ENCODE data around the gene P2RX7.
A peak's percentile ranks its signal among the peaks of the same experiment; 100 is the strongest.
"Not testable (repeated sequence)": the region's sequence is repeated elsewhere in the genome, so short reads cannot be mapped to it uniquely, and the experiment has no call there.

The P2RX7 gene

DNA sequence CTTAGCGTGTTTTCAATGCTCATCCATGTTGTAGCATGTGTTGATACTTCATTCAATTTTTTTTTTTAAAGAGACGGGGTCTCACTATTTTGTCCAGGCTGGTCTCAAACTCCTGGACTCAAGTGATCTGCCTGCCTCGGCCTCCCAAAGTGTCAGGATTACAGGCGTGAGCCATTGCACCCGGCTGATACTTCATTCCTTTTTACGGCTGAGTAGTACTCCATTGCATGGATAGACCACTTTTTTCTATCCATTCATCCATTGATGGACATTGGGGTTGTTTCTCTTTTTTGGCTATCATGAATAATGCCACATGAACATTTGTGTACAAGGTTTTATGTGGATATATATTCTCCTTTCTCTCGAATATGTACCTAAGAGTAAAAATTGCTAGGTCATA, 1.2 kb downstream of the P2RX7 start:
- no peak for DNase-seq (ENCODE audit: extremely low read depth in 1 of 2, low read depth in 1 of 2)

DNA sequence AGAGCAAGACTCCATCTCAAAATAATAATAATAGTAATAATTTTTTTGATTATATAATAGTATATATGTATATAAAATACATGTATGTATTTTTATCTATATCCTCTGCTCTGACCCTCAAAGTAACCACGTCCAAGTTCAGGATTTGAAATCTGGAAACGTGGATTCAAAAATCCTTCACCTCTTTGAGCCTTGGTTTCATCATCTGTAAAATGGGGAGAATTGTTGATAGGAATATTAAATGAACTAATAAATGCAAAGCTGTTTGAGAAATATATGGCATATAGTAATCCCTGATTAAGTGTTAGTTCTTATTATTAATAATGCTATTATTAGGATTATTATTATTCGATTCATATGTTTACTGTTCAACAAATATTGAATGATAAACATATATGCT, 2.6 kb downstream of the P2RX7 start:
- no peak for DNase-seq (ENCODE audit: extremely low read depth in 1 of 2, low read depth in 1 of 2)

DNA sequence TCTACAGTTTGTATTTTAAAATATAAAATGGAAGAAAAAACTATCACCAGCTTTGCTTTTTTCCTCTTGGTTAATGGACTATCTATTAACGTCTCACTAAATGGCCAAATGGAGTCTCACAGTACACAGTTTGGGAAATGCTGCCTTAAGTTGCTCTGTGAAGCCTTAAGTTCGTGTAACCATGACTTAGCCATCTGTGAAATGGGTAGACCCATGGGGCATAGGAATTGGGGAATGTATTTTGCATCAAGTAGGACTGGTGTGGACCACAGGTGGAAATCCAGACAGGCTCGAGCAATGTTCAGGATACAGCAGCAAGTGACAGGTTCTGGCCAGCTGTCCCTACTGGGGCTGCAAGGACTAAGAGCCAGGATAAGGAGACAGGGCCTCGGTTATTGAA, 4.8 kb downstream of the P2RX7 start:
- no peak for DNase-seq (ENCODE audit: extremely low read depth in 1 of 2, low read depth in 1 of 2)

DNA sequence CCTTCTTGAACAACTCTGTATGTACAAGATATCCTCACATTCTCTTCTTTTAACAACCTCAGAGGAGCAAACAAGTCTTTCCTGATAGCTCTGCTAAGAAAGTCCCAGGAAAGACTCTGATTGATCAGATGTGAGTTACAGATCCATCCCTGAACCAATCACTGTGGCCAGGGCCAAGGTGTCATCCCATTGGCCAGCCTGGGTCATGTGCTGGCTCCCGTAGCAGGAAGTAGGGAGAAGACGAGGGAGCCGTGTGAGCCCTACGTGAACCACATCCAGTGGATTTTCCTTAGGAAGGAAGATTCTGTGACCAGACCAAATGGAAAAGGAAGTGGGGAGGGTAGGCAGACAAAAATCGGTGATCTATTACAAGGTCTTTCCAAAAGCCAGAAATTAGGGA, 5.6 kb downstream of the P2RX7 start:
- DNase-seq (ENCODE audit: extremely low read depth in 1 of 2, low read depth in 1 of 2): no peak

DNA sequence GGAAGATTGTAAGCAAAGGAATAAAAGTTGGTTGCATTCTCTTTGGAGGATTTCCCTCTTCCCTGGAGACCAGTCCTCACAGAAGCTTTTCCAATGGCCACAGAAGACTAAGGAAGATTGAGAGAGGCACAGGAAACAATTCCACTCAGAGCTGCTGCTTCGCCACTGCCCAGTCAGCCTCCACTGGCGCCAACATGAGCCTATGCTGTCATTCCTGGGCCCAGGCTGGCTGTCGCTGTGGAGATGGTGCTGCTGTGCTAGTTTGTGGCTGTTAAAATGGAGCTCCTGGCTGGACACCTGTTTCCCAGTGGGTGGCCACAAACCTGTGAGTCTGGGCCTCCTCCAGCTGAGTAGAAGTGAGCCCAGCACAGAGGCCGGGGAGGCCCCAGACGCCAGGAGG, 6.6 kb downstream of the P2RX7 start:
- no peak for DNase-seq (ENCODE audit: extremely low read depth in 1 of 2, low read depth in 1 of 2)

DNA sequence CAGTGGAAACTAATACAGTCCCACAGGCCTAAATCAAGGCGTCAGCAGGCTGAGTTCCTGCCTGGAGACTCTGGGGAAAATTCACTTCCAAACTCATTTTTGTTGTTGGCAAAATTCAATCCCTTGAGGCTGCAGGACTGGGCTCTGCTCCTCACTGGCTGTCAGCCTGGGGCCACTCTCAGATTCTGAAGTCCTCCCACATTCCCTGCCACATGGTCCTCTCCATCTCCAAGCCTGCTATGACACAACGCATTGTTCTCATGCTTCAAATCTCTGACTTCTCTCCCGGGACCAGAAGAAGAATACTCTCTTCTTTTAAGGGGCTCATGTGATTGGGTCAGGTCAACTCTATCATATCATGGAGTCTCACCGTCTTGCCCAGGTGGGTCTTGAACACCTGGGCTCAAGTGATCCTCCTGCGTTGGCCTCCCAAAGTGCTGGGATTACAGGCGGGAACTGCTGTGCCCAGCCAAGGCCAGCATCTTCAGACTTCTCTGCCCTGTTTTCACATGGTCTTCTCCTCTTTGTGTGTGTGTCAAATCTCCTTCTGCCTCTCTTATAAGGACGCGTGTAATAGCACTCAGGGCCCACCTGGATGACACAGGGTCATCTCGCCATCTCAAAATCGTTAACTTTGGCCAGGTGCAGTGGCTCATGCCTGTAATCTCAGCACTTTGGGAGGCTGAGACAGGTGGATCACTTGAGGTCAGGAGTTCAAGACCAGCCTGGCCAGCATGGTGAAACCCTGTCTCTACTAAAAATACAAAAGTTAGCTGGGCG, 9.7 kb downstream of the P2RX7 start:
- DNase-seq (ENCODE audit: extremely low read depth in 1 of 2, low read depth in 1 of 2): no peak

DNA sequence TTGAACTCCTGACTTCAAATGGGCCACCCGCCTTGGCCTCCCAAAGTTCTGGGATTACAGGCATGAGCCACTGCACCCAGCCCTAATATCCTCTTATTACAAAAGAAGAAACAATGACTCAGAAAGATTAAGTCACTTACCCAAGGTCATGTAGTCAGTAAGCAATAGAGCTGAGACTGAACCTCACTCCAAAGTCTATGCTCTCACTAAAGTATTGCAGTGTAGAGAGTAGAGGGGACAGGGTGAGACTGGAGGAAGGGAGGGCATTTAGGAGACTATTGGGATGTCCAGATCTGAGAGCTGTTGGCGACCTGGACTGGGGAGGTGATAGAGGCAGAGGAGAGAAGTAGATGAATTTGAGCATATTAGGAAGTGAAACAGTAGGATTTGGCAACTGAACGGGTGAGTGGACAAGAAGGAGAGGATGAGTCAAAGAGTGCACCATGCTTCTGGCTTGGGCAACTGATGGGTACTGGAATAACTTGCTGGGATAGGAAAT, 11.8 kb downstream of the P2RX7 start:
- DNase-seq (ENCODE audit: extremely low read depth in 1 of 2, low read depth in 1 of 2): no peak

DNA sequence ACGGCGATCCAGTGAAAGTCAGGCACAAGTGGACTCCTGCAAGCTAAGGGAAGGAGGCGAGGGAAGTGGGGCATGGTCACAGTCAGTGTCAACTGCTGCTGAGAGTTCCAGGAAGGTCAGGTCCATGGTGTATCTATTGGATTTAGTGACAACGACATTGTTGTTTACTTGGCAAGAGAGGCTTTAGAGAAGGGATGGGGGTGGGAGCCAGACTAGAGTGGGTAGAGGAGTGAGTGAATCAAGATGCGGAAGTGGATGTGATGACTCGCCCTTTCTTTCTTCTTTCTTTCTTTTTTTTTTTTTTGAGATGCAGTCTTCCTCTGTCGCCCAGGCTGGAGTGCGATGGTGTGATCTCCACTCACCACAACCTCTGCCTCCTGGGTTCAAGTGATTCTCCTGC, 12.5 kb downstream of the P2RX7 start:
- peak in 1 of 2 donors; percentile 28 for DNase-seq (ENCODE audit: extremely low read depth in 1 of 2, low read depth in 1 of 2)

DNA sequence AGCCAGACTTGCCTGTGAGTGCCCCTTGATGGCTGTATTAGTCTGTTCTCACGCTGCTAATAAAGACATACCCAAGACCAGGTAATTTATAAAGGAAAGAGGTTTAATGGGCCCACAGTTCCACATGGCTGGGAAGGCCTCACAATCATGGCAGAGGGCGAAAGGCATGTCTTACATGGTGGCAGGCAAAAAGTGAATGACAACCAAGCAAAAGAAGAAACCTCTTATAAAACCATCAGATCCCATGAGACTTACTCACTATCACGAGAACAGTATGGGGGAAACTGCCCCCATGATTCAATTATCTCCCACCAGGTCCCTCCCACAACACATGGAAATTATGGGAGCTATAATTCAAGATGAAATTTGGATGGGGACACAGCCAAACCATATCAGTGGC, 16.6 kb downstream of the P2RX7 start:
- not testable (repeated sequence) for DNase-seq (ENCODE audit: extremely low read depth in 1 of 2, low read depth in 1 of 2)

DNA sequence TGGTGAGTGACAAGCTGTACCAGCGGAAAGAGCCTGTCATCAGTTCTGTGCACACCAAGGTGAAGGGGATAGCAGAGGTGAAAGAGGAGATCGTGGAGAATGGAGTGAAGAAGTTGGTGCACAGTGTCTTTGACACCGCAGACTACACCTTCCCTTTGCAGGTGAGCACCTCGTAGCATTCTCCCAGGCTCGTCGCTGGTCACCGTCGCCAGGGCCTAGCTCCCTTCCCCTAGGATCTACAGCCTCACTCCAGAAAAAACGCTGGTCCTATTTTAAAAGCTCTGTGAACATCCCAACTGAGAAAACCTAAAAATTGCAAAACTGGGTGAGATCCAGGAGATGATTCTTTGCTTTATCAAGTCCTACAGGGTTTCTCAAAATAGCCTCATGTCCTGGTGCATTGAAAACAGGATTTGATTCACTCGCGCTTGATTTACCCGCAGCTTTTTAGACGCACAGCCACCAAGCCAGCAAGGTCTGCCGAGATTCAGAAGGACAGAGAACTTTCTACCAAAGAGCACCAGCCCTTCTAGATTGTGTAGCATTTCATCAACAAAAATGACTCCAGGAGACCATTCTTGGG, 22.2 kb downstream of the P2RX7 start:
- DNase-seq (ENCODE audit: extremely low read depth in 1 of 2, low read depth in 1 of 2): no peak

DNA sequence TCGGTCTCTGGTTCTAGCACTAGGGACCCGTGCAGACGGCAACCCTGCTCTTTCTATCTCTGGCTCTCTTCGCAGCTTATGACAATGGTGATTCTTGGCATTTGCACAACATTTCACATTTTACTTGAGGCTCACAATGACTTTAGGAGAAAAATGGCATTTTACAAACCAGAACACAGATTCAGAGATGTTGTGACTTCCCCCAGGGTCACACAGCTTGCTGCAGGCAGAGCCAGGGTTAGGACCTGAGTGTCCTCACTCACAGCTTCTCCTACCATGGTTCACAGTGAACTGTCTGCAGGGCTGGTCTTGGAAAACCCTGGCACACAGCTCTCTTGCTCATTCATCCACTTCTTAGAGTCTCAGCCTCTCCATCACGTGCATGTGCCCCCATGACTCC, 23.7 kb downstream of the P2RX7 start:
- no peak for DNase-seq (ENCODE audit: extremely low read depth in 1 of 2, low read depth in 1 of 2)

DNA sequence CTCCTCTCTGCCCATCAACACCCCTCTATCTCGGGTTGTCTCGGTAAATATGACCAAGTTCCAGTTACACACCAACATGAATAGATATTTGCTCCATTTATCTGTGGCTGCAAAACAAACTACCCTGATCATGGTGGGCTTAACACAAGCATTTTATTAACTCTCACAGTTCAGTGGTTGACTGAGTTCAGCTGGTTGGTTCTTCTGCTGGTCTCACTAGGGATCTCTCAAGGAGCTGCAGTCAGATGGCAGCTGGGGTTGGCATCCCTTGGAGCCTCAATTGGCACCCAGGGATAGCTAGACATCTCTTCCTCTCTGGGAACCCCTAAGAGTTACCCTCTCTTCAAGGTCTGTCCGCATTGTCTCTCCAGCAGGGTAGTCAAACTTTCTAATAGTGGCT, 25.4 kb downstream of the P2RX7 start:
- DNase-seq (ENCODE audit: extremely low read depth in 1 of 2, low read depth in 1 of 2): no peak

DNA sequence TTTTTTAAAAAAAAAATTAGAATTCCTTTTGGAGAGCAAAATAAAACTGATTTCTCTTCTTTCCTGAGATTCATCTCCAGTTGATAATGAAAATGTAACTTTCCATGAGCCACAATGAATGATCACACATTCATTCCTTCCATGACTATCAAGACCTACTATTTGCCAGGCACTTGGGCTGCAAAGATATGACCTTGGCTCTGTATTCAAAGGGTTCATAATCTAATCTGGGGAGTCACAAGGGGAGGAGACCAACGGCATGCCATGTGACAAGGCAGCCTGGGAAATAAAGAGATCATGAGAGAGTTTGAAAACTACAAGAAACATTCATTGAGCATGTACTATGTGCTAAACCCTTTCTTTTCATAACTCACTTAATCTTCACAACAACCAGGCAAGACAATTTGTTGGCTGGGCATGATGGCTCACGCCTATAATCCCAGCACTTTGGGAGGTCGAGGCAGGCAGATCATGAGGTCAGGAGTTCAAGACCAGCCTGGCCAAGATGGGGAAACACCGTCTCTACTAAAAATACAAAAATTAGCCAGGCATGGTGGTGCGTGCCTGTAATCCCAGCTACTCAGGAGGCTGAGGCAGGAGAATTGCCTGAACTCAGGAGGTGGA, 26.2 kb downstream of the P2RX7 start:
- DNase-seq (ENCODE audit: extremely low read depth in 1 of 2, low read depth in 1 of 2): not testable (repeated sequence)

DNA sequence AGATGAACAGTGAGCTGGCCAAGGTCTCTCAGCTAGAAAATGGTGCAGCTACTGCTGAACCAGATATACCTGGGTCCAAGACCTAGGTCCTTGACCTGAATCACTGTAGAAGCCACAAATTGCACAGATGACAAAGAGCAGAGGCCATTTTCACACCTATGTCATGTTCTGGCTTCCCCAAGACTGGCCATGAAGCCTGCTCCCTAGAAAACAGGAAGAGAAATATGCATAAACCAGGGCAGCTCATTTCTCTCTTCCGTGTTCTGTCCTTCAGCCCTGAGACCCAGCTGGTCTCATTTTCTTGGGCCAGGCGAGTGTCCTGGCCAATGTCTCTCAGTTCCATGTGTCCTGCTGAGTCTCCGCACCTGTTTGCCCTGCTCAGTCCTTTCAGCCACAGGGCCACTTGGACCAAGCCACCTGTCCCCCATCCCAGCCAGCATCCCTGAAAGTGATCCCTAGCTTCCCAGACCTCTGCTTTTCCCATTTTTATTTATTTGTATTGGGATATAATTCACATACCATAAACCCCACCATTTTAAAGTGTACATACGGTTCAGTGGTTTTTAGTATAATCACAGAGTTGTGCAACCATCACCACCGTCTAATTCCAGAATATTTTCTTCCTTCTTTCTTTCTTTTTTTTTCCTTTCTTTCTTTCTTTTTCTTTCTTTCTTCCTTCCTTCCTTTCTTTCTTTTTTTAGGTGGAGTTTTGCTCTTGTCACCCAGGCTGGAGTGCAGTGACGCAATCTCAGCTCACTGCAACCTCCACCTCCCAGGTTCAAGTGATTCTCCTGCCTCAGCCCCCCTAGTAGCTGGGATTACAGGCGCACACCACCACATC, 27.0 kb downstream of the P2RX7 start:
- DNase-seq (ENCODE audit: extremely low read depth in 1 of 2, low read depth in 1 of 2): no peak

DNA sequence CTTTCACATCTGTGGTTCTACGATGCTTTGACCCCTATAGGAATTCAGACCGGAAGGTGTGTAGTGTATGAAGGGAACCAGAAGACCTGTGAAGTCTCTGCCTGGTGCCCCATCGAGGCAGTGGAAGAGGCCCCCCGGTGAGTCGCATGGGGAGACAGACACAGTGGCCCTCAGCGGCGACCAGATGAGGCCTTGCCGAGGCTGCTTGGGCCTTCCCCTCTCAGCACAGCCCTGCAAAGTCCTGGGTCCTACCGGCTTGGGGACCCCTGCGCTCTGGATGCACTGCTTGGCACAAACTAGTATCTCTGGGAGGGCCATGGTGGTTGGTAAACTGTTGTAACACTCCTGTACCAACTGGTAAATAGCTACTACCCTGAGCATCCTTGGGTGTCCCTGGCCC, 29.7 kb downstream of the P2RX7 start:
- no peak for DNase-seq (ENCODE audit: extremely low read depth in 1 of 2, low read depth in 1 of 2)

DNA sequence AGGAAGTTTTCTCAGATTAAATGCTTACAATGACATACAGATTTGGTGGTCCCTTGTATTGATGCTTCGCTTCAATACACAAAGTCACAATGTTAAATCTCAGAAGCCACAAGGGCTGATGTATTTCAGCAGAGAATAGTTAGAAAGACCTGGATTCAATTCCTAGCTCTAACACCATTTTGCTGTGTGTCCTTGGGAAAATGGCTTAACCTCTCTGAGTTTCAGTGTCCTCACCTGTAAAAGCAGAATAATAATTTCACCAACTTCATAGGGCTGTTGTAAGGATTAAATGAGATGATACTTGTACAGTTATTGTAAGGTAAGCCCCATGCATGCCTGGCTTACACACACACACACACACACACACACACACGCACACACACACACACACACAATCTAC, 30.3 kb downstream of the P2RX7 start:
- DNase-seq (ENCODE audit: extremely low read depth in 1 of 2, low read depth in 1 of 2): no peak

DNA sequence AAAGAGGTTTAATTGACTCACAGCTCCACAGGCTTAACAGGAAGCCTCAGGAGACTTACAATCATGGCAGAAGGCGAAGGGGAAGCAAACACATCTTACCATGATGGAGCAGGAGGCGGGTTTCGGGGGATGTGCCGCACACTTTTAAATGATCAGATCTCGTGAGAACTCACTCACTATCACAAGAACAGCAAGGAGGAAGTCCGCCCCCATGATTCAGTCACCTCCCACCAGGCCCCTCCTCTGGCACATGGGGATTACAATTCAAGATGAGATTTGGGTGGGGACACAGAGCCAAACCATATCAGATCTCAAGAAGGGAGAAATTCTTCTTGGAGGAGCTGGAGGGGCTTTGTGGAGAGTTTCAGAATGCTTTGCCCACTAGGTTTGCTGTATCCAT, 32.2 kb downstream of the P2RX7 start:
- not testable (repeated sequence) for DNase-seq (ENCODE audit: extremely low read depth in 1 of 2, low read depth in 1 of 2)

DNA sequence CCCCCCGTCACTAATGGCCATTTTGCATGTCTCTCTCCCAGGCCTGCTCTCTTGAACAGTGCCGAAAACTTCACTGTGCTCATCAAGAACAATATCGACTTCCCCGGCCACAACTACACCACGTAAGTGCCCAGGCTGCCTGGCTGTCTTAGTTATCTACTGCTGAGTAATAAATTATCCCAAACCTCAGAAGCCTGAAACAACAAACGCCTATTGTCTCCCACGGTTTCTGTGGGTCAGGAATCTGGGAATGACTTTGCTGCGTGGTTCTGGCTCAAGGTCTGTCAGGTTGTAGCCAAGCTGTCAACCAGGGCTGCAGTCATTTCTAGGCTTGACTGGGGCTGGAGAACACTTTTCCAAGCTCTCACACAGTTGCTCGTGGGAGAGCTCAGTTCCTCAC, 32.6 kb downstream of the P2RX7 start:
- DNase-seq (ENCODE audit: extremely low read depth in 1 of 2, low read depth in 1 of 2): no peak

DNA sequence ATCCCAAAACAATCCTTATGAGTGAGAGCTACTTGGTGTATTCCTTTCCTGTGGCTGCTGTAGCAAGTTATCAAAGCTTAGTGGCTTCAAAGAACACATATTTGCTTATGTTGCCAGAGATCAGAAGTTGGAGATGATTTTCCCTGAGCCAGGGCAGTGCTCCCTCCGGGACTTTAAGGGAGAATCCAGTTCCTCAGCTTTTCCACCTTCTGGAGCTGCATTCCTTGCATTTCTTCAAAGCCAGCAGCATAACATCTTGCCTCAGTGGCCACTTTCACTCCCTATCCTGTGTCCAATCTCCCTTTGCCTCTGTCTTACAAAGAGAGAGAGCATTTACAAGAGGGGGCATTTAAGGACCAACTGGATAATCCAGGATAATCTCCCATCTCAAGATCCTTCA, 33.7 kb downstream of the P2RX7 start:
- no peak for DNase-seq (ENCODE audit: extremely low read depth in 1 of 2, low read depth in 1 of 2)

DNA sequence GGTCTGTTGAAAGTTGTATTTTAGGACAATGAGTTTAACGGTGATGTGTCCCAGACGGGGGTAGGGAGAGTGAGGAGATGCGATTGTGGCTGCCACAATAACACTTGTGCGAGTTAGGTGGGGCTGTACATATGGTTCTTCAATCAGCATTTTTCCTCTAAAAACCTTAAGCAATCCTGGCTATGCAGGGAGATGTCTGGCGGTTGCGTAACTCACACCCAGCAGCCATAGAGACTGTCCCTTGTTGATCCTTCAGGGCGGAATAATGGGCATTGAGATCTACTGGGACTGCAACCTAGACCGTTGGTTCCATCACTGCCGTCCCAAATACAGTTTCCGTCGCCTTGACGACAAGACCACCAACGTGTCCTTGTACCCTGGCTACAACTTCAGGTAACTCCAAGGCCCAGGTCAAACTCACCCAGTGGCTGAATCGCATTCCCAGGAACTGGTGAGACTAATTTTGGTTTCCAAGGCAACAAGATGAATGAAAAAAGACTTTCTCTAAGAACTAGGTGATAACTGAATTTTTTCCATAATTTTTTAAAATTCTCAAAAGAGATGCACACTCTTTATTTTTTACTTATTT, 34.6 kb downstream of the P2RX7 start:
- DNase-seq (ENCODE audit: extremely low read depth in 1 of 2, low read depth in 1 of 2): no peak

DNA sequence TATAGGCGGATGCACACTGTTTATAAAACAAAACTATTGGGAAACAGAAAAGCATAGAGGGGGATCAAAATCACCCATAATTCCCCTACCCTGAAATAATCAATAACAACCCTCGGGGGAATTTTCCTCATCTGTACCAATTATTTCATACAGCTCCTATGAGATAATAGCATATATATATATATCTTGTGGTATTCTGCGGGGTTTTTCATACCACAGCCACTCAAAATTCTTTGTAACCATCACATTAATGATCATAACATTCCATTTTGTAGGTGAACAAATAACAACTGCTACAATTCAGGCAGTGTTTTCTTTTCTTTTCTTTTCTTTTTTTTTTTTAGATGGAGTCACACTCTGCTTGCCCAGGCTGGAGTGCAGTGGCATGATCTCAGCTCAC, 35.3 kb downstream of the P2RX7 start:
- DNase-seq (ENCODE audit: extremely low read depth in 1 of 2, low read depth in 1 of 2): no peak

Measured in stimulated activated CD8-positive, alpha-beta memory T cell treated with anti-CD3 and anti-CD28 coated beads, Interleukin-7, amount 100 ng/mL, for 48 hours (primary cell).